Vagina (tissue), 2 donors: Measurements from ENCODE around the gene TNK2.
"Not testable (repeated sequence)": the region's sequence is repeated elsewhere in the genome, so short reads cannot be mapped to it uniquely, and the experiment has no call there.

Experiments
- CTCF ChIP-seq, 3 experiments: fragments of 450-650 bp in 2 of 3; fragments of 200-600 bp in 1 of 3; sonication (generic) in 1 of 3; IDR thresholded peaks; one replicate each; pipeline ENCODE4 v1.5.1; 2017 to 2019; ENCODE audit warnings: antibody characterized with exemption in 3 of 3, mild to moderate bottlenecking in 2 of 3, moderate library complexity in 2 of 3
- POLR2A ChIP-seq, 2 donors: fragments of 450-650 bp; IDR thresholded peaks; one replicate each; pipeline ENCODE4 v1.6.1; 2017; ENCODE audit warnings: antibody characterized with exemption in 2 of 2, mild to moderate bottlenecking in 2 of 2, moderate library complexity in 2 of 2
- POLR2AphosphoS5 ChIP-seq, 2 donors: sonication (generic); formaldehyde crosslinking; IDR thresholded peaks; one replicate each; pipeline ENCODE4 v1.9.0; 2017; ENCODE audit warnings: antibody characterized with exemption in 2 of 2, mild to moderate bottlenecking in 2 of 2, low read depth in 1 of 2; ENCODE audit not compliant: insufficient read depth in 1 of 2

DNA sequence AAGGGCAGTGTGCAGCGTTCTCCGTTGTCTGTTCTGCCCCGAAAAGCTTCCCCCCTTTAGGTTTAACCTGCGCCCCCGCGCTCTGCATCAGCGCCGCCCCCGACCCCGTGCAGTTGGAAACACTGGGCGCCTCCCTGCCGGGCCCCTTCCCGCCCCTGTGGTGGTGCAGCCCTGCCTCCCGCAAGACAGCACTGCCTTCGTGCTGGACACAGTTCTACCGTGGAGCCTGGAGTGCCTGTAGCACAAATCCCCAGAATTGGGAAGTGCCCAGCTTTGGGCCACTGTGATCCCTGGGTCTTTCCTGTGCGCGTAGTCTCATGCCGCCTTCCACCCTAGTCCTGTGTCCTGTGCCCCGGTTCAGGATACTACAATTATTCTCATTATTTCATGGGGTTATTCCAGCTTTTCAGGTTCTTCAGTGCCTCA lies 47.1 kb upstream of the TNK2 start:
- TF ChIP-seq CTCF (IDR thresholded peaks at IDR 0.05); POLR2A (IDR thresholded peaks at IDR 0.05); POLR2AphosphoS5 (IDR thresholded peaks at IDR 0.05; ENCODE audit: insufficient read depth in 1 of 2, low read depth in 1 of 2): not testable (repeated sequence)
